Stimulated activated CD4-positive, alpha-beta T cell treated with anti-CD3 and anti-CD28 coated beads, Interleukin-1b, Interleukin-23, amount 100 ng/mL, for 24 hours (primary cell): ENCODE results near the gene VPS35L.

Experiments used
- DNase-seq, 4 experiments: peaks; one replicate each; pipeline ENCODE4 v3.0.0-alpha.2; 2020; ENCODE audit warnings: low read depth in 4 of 4, low spot score in 1 of 4

Gene VPS35L

GRCh38 chr16:19745286-19746010 is 189.9 kb downstream of the VPS35L start:
- DNase-seq = no peak

- no peak for DNase-seq
Measured at GRCh38 chr16:19746561-19746960, 191.1 kb downstream of the VPS35L start.

GRCh38 chr16:19748389-19749168 is 193.1 kb downstream of the VPS35L start:
- no peak for DNase-seq

- no peak for DNase-seq
Measured at GRCh38 chr16:19749571-19750080, 194.1 kb downstream of the VPS35L start.
